GM12864 (cell line): Measurements from ENCODE around the gene FMO1.
"Not testable (repeated sequence)": the region's sequence is repeated elsewhere in the genome, so short reads cannot be mapped to it uniquely, and the experiment has no call there.

Source experiments
- DNase-seq: peaks from one replicate; pipeline ENCODE4 v3.0.0-alpha.2; 2011; ENCODE audit warnings: low read depth
- H3K4me3 ChIP-seq: 2 replicates; pipeline ENCODE4 v1.5.1; 2011; ENCODE audit warnings: mild to moderate bottlenecking, low read depth, low read length, control low read depth
- CTCF ChIP-seq: IDR thresholded peaks from 2 replicates; pipeline ENCODE4 v1.5.1; 2011; ENCODE audit warnings: low read depth, mild to moderate bottlenecking, moderate library complexity, low read length, control low read depth, inconsistent platforms; ENCODE audit errors: missing control alignments

FMO1 gene

GRCh38 chr1:171220581-171221054 lies 27.7 kb upstream of the FMO1 start:
- no peak overlapping the region for H3K4me3 ChIP-seq
- no peak for TF ChIP-seq CTCF

GRCh38 chr1:171221665-171222591 lies 26.4 kb upstream of the FMO1 start:
- no peak for TF ChIP-seq CTCF
- no peak overlapping the region for H3K4me3 ChIP-seq
- no peak for DNase-seq

More at GRCh38 chr1:171220581-171221054, 27.7 kb upstream of the FMO1 start:
- no peak for DNase-seq

- no peak for TF ChIP-seq CTCF
- no peak for DNase-seq
- no peak overlapping the region for H3K4me3 ChIP-seq
These were observed 25.4 kb upstream of the FMO1 start for GRCh38 chr1:171222936-171223335.

- DNase-seq, H3K4me3 ChIP-seq: not testable (repeated sequence)
These were observed 24.0 kb upstream of the FMO1 start for GRCh38 chr1:171224257-171224656.

- H3K4me3 ChIP-seq: no peak overlapping the region
- TF ChIP-seq CTCF: peak; percentile 75
- peak; percentile 26 for DNase-seq
These were observed 21.4 kb upstream of the FMO1 start for GRCh38 chr1:171226747-171227370.

- no peak for TF ChIP-seq CTCF
- no peak overlapping the region for H3K4me3 ChIP-seq
- no peak for DNase-seq
These were observed 17.0 kb upstream of the FMO1 start for GRCh38 chr1:171231326-171231725.

GRCh38 chr1:171233183-171233582 lies 15.1 kb upstream of the FMO1 start:
- no peak for DNase-seq
- no peak for TF ChIP-seq CTCF

GRCh38 chr1:171236231-171236630 lies 12.1 kb upstream of the FMO1 start:
- not testable (repeated sequence) for DNase-seq

More at GRCh38 chr1:171233183-171233582, 15.1 kb upstream of the FMO1 start:
- no peak overlapping the region for H3K4me3 ChIP-seq

More at GRCh38 chr1:171236231-171236630, 12.1 kb upstream of the FMO1 start:
- H3K4me3 ChIP-seq: not testable (repeated sequence)
